Ishikawa (cell line): ENCODE measurements around the gene HS3ST4.

Experiments used
- CEBPB ChIP-seq: IDR thresholded peaks from 2 replicates; pipeline ENCODE4 v1.6.1; 2012
- CREB1 ChIP-seq: IDR thresholded peaks from 2 replicates; pipeline ENCODE4 v1.6.1; 2012; ENCODE audit warnings: low read depth
- EGR1 ChIP-seq: IDR thresholded peaks from 2 replicates; pipeline ENCODE4 v1.6.1; 2012
- EP300 ChIP-seq: IDR thresholded peaks from 2 replicates; pipeline ENCODE4 v1.6.1; 2012; ENCODE audit warnings: borderline replicate concordance
- FOXM1 ChIP-seq: IDR thresholded peaks from 2 replicates; pipeline ENCODE4 v1.6.1; 2012; ENCODE audit warnings: low read depth, borderline replicate concordance
- NFIC ChIP-seq: IDR thresholded peaks from 2 replicates; pipeline ENCODE4 v1.6.1; 2012
- RAD21 ChIP-seq: IDR thresholded peaks from 2 replicates; pipeline ENCODE4 v1.6.1; 2012; ENCODE audit warnings: low read depth
- REST ChIP-seq: IDR thresholded peaks from 2 replicates; pipeline ENCODE4 v1.6.1; 2012; ENCODE audit warnings: low read depth, mild to moderate bottlenecking
- TAF1 ChIP-seq: IDR thresholded peaks from 2 replicates; pipeline ENCODE4 v1.6.1; 2012; ENCODE audit warnings: low read depth, mild to moderate bottlenecking
- TCF12 ChIP-seq: IDR thresholded peaks from 2 replicates; pipeline ENCODE4 v1.6.1; 2012; ENCODE audit warnings: low read depth
- TEAD4 ChIP-seq: IDR thresholded peaks from 2 replicates; pipeline ENCODE4 v1.6.1; 2012
- YY1 ChIP-seq: IDR thresholded peaks from 2 replicates; pipeline ENCODE4 v1.6.1; 2012; ENCODE audit warnings: low read depth
- ZBTB7A ChIP-seq: IDR thresholded peaks from 2 replicates; pipeline ENCODE4 v1.6.1; 2012; ENCODE audit warnings: low read depth
- TF ChIP-seq, protein P1 (sequence below): IDR thresholded peaks from 2 replicates; pipeline ENCODE4 v1.6.1; 2012
- TF ChIP-seq, protein P2 (sequence below): IDR thresholded peaks from 2 replicates; pipeline ENCODE4 v1.6.1; 2012

Gene HS3ST4

GRCh38 chr16:25691519-25692091 is at the start of gene HS3ST4:
TSS of gene HS3ST4 (plus strand) at chr16:25691959.
- TF ChIP-seq EP300 = no peak
- no peak for TF ChIP-seq ZBTB7A
- no peak for TF ChIP-seq FOXM1
- TF ChIP-seq RAD21 = no peak
- TF ChIP-seq, protein P1, sequence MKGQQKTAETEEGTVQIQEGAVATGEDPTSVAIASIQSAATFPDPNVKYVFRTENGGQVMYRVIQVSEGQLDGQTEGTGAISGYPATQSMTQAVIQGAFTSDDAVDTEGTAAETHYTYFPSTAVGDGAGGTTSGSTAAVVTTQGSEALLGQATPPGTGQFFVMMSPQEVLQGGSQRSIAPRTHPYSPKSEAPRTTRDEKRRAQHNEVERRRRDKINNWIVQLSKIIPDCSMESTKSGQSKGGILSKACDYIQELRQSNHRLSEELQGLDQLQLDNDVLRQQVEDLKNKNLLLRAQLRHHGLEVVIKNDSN = no peak
- TF ChIP-seq CREB1 = no peak

DNA sequence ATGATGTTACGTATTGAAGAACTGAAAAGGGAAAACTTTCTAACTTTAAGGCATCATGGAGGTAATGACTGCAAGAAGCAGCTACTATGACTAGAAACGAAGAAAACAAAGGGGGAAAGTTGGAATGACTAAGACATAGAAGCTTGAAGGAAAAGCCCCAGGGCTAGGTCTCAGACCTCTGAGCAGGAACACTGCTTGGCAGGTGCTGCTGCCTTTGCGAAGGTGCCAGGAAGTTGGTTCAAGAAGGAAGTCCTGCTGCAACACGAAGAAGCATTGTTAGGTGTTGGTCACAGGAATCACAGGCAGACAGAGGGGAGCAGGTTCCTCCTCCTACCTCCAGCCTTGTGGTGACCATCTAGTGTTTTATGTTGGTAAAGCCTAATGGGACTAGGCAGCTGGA is 48.1 kb upstream of the HS3ST4 start:
- TF ChIP-seq REST (no peak), ZBTB7A (no peak), TCF12 (no peak), YY1 (no peak), TAF1 (no peak), RAD21 (no peak), EP300 (no peak), TEAD4 (no peak), CEBPB (no peak), CREB1 (no peak), EGR1 (no peak), NFIC (no peak), FOXM1 (no peak)
- TF ChIP-seq, protein P1 = no peak
- TF ChIP-seq, protein P2, sequence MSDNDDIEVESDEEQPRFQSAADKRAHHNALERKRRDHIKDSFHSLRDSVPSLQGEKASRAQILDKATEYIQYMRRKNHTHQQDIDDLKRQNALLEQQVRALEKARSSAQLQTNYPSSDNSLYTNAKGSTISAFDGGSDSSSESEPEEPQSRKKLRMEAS = no peak

GRCh38 chr16:25656639-25657038 is 35.1 kb upstream of the HS3ST4 start:
- TF ChIP-seq TCF12 (no peak), RAD21 (no peak), EP300 (no peak), EGR1 (no peak), REST (no peak), NFIC (no peak), TEAD4 (no peak), TAF1 (no peak), FOXM1 (no peak), YY1 (no peak), CREB1 (no peak), CEBPB (no peak), ZBTB7A (no peak)
- TF ChIP-seq, protein P2 = no peak
- TF ChIP-seq, protein P1 = no peak

DNA sequence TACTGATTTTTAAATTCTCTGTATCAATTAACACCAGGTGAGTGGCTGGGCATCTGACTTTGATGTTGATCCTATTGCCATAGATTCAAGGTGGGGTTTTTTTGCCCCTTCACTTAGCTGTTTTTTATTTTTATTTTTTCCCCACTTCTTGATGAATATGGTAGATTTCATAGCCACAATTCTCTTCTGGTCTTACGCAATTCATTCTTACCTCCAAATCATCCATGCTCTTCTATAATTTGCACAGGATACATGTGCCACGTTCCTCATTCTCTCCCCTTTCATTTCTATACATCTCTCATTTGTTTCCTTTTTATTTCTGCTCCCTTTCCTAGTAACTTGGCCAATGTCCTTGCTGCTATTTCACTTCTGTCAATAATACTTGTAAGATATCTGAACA is 14.9 kb upstream of the HS3ST4 start:
- TF ChIP-seq, protein P1 = no peak
- TF ChIP-seq, protein P2 = no peak
- TF ChIP-seq TAF1 (no peak), REST (no peak), EGR1 (no peak), TEAD4 (no peak), CEBPB (no peak), CREB1 (no peak), YY1 (no peak), RAD21 (no peak), EP300 (no peak), NFIC (no peak), ZBTB7A (no peak), FOXM1 (no peak)
